Endothelial cell of umbilical vein (primary cell): Measurements from ENCODE around the gene SLC24A1. TPM values are rescaled to one million over a fixed set of nuclear protein-coding genes. Genes with fewer than 3 reads are reported as not detected.

ENCODE experiments used
- BruUV-seq: library from RNA; stranded (reverse); fragments of 400-500 nt; replicated peaks from 2 replicates; lab custom pipeline; 2021; lab: Mats Ljungman, UMichigan
- CTCF ChIA-PET: fragments of 300-600, 350-600 bp; sonication (Branson Sonifier 250); formaldehyde crosslinking; loops from one replicate; lab custom pipeline; 2021; ENCODE audit warnings: antibody characterized with exemption, inconsistent platforms; lab: Charles Lee
- POLR2A ChIA-PET: fragments of 300-600, 350-600 bp; sonication (Branson Sonifier 250); formaldehyde crosslinking; loops from one replicate; lab custom pipeline; 2021; ENCODE audit warnings: antibody characterized with exemption, inconsistent platforms; lab: Charles Lee
- DNase-seq: peaks from one replicate; pipeline ENCODE4 v3.0.0-alpha.2; 2011; ENCODE audit warnings: low read depth, low spot score
- FAIRE-seq: peaks from 2 replicates; lab custom pipeline; 2011; peaks lifted over from hg19 to GRCh38; lab: Jason Lieb, UNC
- H2AFZ ChIP-seq: 2 replicates; pipeline ENCODE4 v1.6.0; 2012; ENCODE audit warnings: low read depth, low read length, control low read depth, inconsistent platforms
- H3K27ac ChIP-seq: 2 replicates; pipeline ENCODE4 v1.5.1; 2011; ENCODE audit warnings: low read depth, mild to moderate bottlenecking, control low read depth, low read length, moderate library complexity; ENCODE audit not compliant: insufficient read depth
- H3K27me3 ChIP-seq, 2 experiments: 2 replicates each; pipeline versions ENCODE4 v1.6.0 to v1.6.1; 2011; ENCODE audit warnings: low read length in 2 of 2, mixed read lengths in 1 of 2; ENCODE audit not compliant: control insufficient read depth in 2 of 2, insufficient read depth in 2 of 2
- H3K36me3 ChIP-seq, 2 experiments: 2 replicates in 1 of 2; 3 replicates in 1 of 2; pipeline ENCODE4 v1.5.1; 2011; ENCODE audit warnings: low read length in 2 of 2, mild to moderate bottlenecking in 1 of 2, moderate library complexity in 1 of 2; ENCODE audit not compliant: control insufficient read depth in 2 of 2, insufficient read depth in 2 of 2; ENCODE audit errors: extremely low read depth in 1 of 2
- H3K4me1 ChIP-seq: 3 replicates; pipeline ENCODE4 v1.5.1; 2011; ENCODE audit warnings: mild to moderate bottlenecking, low read length; ENCODE audit not compliant: control insufficient read depth, insufficient read depth; ENCODE audit errors: extremely low read depth
- H3K4me2 ChIP-seq: 2 replicates; pipeline ENCODE4 v1.6.1; 2011; ENCODE audit warnings: low read length, control low read depth, mixed read lengths; ENCODE audit not compliant: insufficient read depth
- H3K4me3 ChIP-seq, 3 experiments: fragments of 200-600 bp in 1 of 3; sonication (generic), shearing (Covaris generic) in 1 of 3; replicated peaks in 1 of 3; 2 replicates each; pipeline ENCODE4 v1.5.1; 2011 to 2016; ENCODE audit warnings: control low read depth in 3 of 3, low read length in 3 of 3, mild to moderate bottlenecking in 2 of 3, inconsistent platforms in 1 of 3, low read depth in 1 of 3, moderate library complexity in 1 of 3; ENCODE audit not compliant: insufficient read depth in 1 of 3
- H3K79me2 ChIP-seq: 2 replicates; pipeline ENCODE4 v1.6.0; 2012; ENCODE audit warnings: low read length, inconsistent platforms; ENCODE audit not compliant: control insufficient read depth, insufficient read depth
- H3K9ac ChIP-seq: replicated peaks from 2 replicates; pipeline ENCODE3; 2011; ENCODE audit warnings: low read length, control low read depth; ENCODE audit not compliant: insufficient read depth; ENCODE audit errors: extremely low read depth
- H3K9me1 ChIP-seq: replicated peaks from 3 replicates; pipeline ENCODE4 v1.6.0; 2011; ENCODE audit warnings: mild to moderate bottlenecking, low read length; ENCODE audit not compliant: control insufficient read depth, insufficient read depth; ENCODE audit errors: extremely low read depth
- H3K9me3 ChIP-seq: replicated peaks from 2 replicates; pipeline ENCODE4 v1.5.1; 2012; ENCODE audit warnings: low read length, inconsistent platforms; ENCODE audit not compliant: control insufficient read depth, insufficient read depth
- H4K20me1 ChIP-seq: replicated peaks from 2 replicates; pipeline ENCODE3; 2011; ENCODE audit warnings: mild to moderate bottlenecking, low read length; ENCODE audit not compliant: control insufficient read depth, insufficient read depth; ENCODE audit errors: extremely low read depth
- EZH2 ChIP-seq: IDR thresholded peaks from 2 replicates; pipeline ENCODE4 v1.6.1; 2012; ENCODE audit warnings: borderline replicate concordance, low read depth, mild to moderate bottlenecking, moderate library complexity, low read length, inconsistent platforms; ENCODE audit not compliant: severe bottlenecking
- FOS ChIP-seq: IDR thresholded peaks from 2 replicates; pipeline ENCODE4 v1.6.1; 2011; ENCODE audit warnings: mild to moderate bottlenecking, low read length, moderate library complexity, borderline replicate concordance; ENCODE audit not compliant: insufficient read depth
- GATA2 ChIP-seq: IDR thresholded peaks from 2 replicates; pipeline ENCODE4 v1.7.0; 2011; ENCODE audit warnings: low read depth, mild to moderate bottlenecking, moderate library complexity, mixed read lengths, low read length; ENCODE audit not compliant: insufficient read length, insufficient read depth
- JUN ChIP-seq: IDR thresholded peaks from 2 replicates; pipeline ENCODE4 v1.6.1; 2011; ENCODE audit warnings: borderline replicate concordance, low read depth; ENCODE audit not compliant: insufficient read length, insufficient read depth
- MYC ChIP-seq: IDR thresholded peaks from one replicate; pipeline ENCODE4 v1.6.1; 2011; ENCODE audit warnings: mild to moderate bottlenecking, low read depth, low read length
- POLR2A ChIP-seq: IDR thresholded peaks from 2 replicates; pipeline ENCODE4 v1.6.1; 2012; ENCODE audit warnings: low read depth, mild to moderate bottlenecking, control low read depth, low read length
- POLR2AphosphoS5 ChIP-seq: IDR thresholded peaks from 2 replicates; pipeline ENCODE4 v1.6.1; 2012; ENCODE audit warnings: low read depth, mild to moderate bottlenecking, control low read depth, low read length, moderate library complexity; ENCODE audit not compliant: insufficient read depth
- dilution Hi-C: fragments of 300-500 bp; cut with MboI; formaldehyde crosslinking; loops from one replicate; pipeline ENCODE4 v1.15.0; 2019; ENCODE audit warnings: low sequenced_read_pairs; ENCODE audit not compliant: extremely low pct_ligation_motif_present
- intact Hi-C: fragments of 100-400 bp; cut with micrococcal nuclease; formaldehyde crosslinking; loops from one replicate; pipeline ENCODE4 v1.10.0; 2022
- polyA plus RNA-seq, 4 experiments: library from polyadenylated mRNA; depleted of rRNA in 3 of 4; stranded (reverse) in 3 of 4; unstranded in 1 of 4; fragments of >200 nt; gene quantifications; 2 replicates each; pipeline versions ENCODE4 v1.2.1 to v1.2.3, GENCODE V29; 2011 to 2012; ENCODE audit warnings: missing spikeins in 1 of 4
- total RNA-seq: library from RNA; stranded (reverse); gene quantifications from 2 replicates; pipeline ENCODE4 v1.2.3, GENCODE V29; 2021
- TF ChIP-seq, protein P1 (sequence below), 2 donors: IDR thresholded peaks; 1 replicate in 1 of 2; 2 replicates in 1 of 2; pipeline ENCODE4 v1.5.1; 2011; ENCODE audit warnings: low read length in 2 of 2, mild to moderate bottlenecking in 2 of 2, moderate library complexity in 2 of 2, control low read depth in 1 of 2, inconsistent platforms in 1 of 2, low read depth in 1 of 2; ENCODE audit not compliant: insufficient read depth in 1 of 2; ENCODE audit errors: extremely low read depth in 1 of 2
- TF ChIP-seq, protein P2 (sequence below): IDR thresholded peaks from 2 replicates; pipeline ENCODE4 v1.6.1; 2011; ENCODE audit not compliant: insufficient read depth, insufficient read length

Gene SLC24A1
- total and polyA plus RNA-seq, 2 donors (not counting 3 experiments of a cell fraction or from before 2014, with no cell fraction given): 3.6 to 7.3 TPM

DNA sequence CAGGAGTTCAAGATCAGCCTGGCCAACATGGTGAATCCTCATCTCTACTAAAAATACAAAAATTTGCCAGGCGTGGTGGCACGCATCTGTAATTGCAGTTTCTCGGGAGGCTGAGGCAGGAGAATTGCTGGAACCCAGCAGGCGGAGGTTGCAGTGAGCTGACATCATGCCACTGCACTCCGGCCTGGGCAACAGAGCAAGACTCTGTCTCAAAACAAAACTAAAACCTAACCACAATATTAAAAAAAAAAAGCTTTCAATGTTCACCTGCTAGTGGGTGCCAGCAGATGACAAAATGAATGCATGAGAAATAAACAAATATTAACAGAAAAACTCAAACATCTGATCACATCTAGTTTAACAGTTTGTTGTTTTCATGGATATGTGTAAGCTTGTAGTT, 9.0 kb downstream of the SLC24A1 start:
- intact Hi-C loops: loop anchor here (10.0 kb wide), 1 partner anchor 314 kb away; no protein-coding TSS in a partner anchor
- H3K9me3 ChIP-seq: no peaks in the 10 kb centered on the region
- TF ChIP-seq JUN (no peak), POLR2AphosphoS5 (no peak), POLR2A (no peak), GATA2 (no peak), MYC (no peak), FOS (no peak), EZH2 (no peak)
- TF ChIP-seq, protein P1, sequence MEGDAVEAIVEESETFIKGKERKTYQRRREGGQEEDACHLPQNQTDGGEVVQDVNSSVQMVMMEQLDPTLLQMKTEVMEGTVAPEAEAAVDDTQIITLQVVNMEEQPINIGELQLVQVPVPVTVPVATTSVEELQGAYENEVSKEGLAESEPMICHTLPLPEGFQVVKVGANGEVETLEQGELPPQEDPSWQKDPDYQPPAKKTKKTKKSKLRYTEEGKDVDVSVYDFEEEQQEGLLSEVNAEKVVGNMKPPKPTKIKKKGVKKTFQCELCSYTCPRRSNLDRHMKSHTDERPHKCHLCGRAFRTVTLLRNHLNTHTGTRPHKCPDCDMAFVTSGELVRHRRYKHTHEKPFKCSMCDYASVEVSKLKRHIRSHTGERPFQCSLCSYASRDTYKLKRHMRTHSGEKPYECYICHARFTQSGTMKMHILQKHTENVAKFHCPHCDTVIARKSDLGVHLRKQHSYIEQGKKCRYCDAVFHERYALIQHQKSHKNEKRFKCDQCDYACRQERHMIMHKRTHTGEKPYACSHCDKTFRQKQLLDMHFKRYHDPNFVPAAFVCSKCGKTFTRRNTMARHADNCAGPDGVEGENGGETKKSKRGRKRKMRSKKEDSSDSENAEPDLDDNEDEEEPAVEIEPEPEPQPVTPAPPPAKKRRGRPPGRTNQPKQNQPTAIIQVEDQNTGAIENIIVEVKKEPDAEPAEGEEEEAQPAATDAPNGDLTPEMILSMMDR (IDR thresholded peaks at IDR 0.05; ENCODE audit: extremely low read depth in 1 of 2, insufficient read depth in 1 of 2, low read depth in 1 of 2, low read length in 2 of 2): no peak
- TF ChIP-seq, protein P2, sequence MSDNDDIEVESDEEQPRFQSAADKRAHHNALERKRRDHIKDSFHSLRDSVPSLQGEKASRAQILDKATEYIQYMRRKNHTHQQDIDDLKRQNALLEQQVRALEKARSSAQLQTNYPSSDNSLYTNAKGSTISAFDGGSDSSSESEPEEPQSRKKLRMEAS: no peak
- no peaks in the 10 kb centered on the region for H4K20me1 ChIP-seq
- H3K4me3 ChIP-seq: no peak overlapping the region
- no peaks in the 10 kb centered on the region for H3K9me1 ChIP-seq
- H3K79me2 ChIP-seq: no peaks in the 10 kb centered on the region
- no peaks in the 10 kb centered on the region for H3K27me3 ChIP-seq
- H3K4me2 ChIP-seq: no peak overlapping the region
- BruUV-seq: no TSS peak
- H3K27ac ChIP-seq: no peak overlapping the region
- H3K4me1 ChIP-seq: no peaks in the 10 kb centered on the region
- FAIRE-seq (no peak), DNase-seq (no peak)
- POLR2A ChIA-PET: interaction anchor here (0.6 kb wide), 1 partner anchor 44 kb away, joined by 4 read pairs; no protein-coding TSS in a partner anchor
- CTCF ChIA-PET: interaction anchor here (1.4 kb wide), 1 partner anchor 20 kb away, joined by 5 read pairs; the partner anchor contains the start of gene INTS14
- no peak overlapping the region for H3K9ac ChIP-seq
- H2AFZ ChIP-seq: no peak overlapping the region
- H3K36me3 ChIP-seq: no peaks in the 10 kb centered on the region
- dilution Hi-C loops: no loop called here
